ENCODE measurements around the gene ALOX12B. TPM values are rescaled to one million over a fixed set of nuclear protein-coding genes. Genes with fewer than 3 reads are reported as not detected.
"Not testable (repeated sequence)": the region's sequence is repeated elsewhere in the genome, so short reads cannot be mapped to it uniquely, and the experiment has no call there.

The ALOX12B gene
- total RNA-seq, 2 experiments from 2014 or later, result 2.0 to 5.3 TPM

DNA sequence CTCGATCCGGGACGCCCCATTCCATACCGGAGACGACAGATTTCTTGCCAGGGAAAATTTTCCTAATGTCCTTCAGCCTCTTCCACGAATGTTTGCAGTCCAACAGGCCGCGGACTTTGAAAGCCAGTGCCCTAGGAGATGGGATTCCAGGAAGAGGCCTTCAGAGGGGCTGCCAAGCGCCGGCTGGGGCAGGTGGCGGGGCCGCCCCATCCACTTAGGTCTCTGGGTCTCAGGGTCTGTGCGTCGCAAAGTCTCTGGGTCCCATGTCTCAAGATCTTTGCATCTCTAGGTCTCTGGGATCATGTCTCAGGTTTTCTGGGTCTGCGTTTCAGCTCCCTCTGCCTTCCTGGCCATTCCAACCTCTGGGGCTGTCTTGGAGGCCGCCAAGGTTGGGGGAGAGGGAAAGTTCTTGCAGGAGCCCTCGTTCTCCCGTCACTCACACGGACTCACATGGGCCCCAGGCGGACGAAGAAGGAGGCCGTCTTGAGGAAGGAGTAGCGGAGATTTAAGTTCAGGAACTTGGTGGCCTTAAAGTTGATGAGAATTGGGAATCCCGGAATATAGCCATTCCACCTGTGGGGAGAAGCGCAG is 7.2 kb downstream of the ALOX12B start:
- H3K9me2 ChIP-seq (ENCODE audit: insufficient read depth, low read length), result no peaks in the 10 kb centered on the region
- no peak overlapping the region for H2AFZ ChIP-seq (ENCODE audit: low read length)
- H3K4me2 ChIP-seq (ENCODE audit: low read length), result peak overlapping the region; percentile 79
- DNase-seq (ENCODE audit: low spot score), result no peak
- H3K4me1 ChIP-seq (ENCODE audit: insufficient read depth, low read length, poor library complexity, severe bottlenecking), result peaks cover 6% of the 10 kb centered on the region
- no peaks in the 10 kb centered on the region for H3K79me2 ChIP-seq (ENCODE audit: insufficient read depth, low read depth, low read length)
- intact Hi-C loops (cut with micrococcal nuclease; ENCODE audit: unreplicated experiment), result no loop called here
- H4K20me1 ChIP-seq (ENCODE audit: insufficient read depth, low read length), result no peaks in the 10 kb centered on the region
- ChIA-PET POLR2A (no interaction called here), CTCF (ENCODE audit: unreplicated experiment) (interaction anchor here (0.5 to 0.9 kb wide), 2 partner anchors 30 to 132 kb away, joined by 3 read pairs; no protein-coding TSS in a partner anchor)
- no peaks in the 10 kb centered on the region for H3K9me3 ChIP-seq (ENCODE audit: low read length)
- H3K36me3 ChIP-seq (ENCODE audit: insufficient read depth, low read length), result 0 out of 2 replicates have a peak, but pooled peaks cover 8% of the 10 kb centered on the region
- H3K4me3 ChIP-seq (ENCODE audit: low read depth, low read length, poor library complexity, severe bottlenecking), result peak overlapping the region; percentile 74
- BruUV-seq (replicated peaks), result no TSS peak
- H3K27ac ChIP-seq (ENCODE audit: low read depth, low read length, poor library complexity, severe bottlenecking), result no peak overlapping the region
- TF ChIP-seq, protein P1, sequence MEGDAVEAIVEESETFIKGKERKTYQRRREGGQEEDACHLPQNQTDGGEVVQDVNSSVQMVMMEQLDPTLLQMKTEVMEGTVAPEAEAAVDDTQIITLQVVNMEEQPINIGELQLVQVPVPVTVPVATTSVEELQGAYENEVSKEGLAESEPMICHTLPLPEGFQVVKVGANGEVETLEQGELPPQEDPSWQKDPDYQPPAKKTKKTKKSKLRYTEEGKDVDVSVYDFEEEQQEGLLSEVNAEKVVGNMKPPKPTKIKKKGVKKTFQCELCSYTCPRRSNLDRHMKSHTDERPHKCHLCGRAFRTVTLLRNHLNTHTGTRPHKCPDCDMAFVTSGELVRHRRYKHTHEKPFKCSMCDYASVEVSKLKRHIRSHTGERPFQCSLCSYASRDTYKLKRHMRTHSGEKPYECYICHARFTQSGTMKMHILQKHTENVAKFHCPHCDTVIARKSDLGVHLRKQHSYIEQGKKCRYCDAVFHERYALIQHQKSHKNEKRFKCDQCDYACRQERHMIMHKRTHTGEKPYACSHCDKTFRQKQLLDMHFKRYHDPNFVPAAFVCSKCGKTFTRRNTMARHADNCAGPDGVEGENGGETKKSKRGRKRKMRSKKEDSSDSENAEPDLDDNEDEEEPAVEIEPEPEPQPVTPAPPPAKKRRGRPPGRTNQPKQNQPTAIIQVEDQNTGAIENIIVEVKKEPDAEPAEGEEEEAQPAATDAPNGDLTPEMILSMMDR (conservative IDR thresholded peaks at IDR 0.05; ENCODE audit: low read length), result no peak; the same call in 1 of the 2 replicates
- TF ChIP-seq EZH2phosphoT487 (IDR thresholded peaks at IDR 0.05; ENCODE audit: borderline replicate concordance, low read depth, low read length), result no peak

DNA sequence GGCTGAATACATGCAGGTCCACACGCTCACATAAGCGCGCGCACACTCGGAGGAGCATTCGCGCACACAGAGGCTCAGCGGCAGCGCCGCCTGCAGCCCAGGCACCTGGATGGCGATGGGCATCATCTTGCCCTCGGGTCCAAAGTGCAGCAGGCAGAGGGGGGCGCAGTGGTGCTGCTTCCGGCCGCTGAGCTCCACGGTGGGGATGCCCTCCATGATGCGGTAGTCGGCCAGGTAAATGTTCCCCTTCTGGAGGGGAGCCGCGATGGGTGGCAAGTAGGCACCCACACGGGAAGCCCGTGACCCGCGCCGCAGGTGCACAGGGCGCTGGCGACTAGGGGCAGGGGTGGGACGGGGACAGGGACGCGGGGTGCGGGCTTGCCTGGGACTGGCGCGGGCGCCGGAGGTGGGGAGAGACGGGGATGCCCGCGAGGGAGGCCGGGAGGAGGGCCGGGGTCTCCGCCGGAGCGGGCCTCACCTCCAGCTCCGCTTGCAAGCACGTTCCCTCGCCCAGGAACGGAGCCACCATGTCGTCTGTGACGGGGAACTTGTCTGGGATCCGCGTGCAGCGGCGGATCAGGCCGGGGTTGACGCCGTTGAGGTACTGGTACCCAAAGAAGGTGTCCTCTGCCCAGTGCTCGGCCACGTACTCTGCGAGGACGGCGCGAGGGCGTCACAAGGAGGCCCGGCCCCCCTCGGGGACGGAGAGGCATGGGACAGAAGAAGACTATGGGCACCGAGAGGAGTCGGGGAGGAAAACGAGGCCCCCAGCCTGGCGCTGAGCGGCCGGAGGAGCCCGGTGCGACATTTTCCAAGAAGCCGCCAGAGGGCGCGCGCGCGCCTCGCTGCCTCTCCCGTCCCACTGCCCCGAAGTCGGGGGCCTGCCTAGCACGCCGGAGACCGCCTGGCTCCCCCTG is 8.0 kb downstream of the ALOX12B start:
- Histone ChIP-seq H2AFZ (ENCODE audit: low read length) (peak overlapping the region; percentile 87), H3K4me1 (ENCODE audit: insufficient read depth, low read length, poor library complexity, severe bottlenecking) (peaks cover 6% of the 10 kb centered on the region), H3K79me2 (ENCODE audit: insufficient read depth, low read depth, low read length) (no peaks in the 10 kb centered on the region), H3K36me3 (ENCODE audit: insufficient read depth, low read length) (0 out of 2 replicates have a peak, but pooled peaks cover 8% of the 10 kb centered on the region), H3K9me3 (ENCODE audit: low read length) (no peaks in the 10 kb centered on the region), H3K9me2 (ENCODE audit: insufficient read depth, low read length) (no peaks in the 10 kb centered on the region), H3K4me2 (ENCODE audit: low read length) (peak overlapping the region; percentile 79), H3K4me3 (ENCODE audit: low read depth, low read length, poor library complexity, severe bottlenecking) (peak overlapping the region; percentile 74), H3K27ac (ENCODE audit: low read depth, low read length, poor library complexity, severe bottlenecking) (peak overlapping the region; percentile 67), H4K20me1 (ENCODE audit: insufficient read depth, low read length) (no peaks in the 10 kb centered on the region)
- intact Hi-C loops (cut with micrococcal nuclease; ENCODE audit: unreplicated experiment), result loop anchor here (1.0 to 2.0 kb wide), 3 partner anchors 19 to 39 kb away; partner anchors contain the start of gene ALOXE3
- ChIA-PET POLR2A (interaction anchor here (0.9 kb wide), 1 partner anchor 12 kb away, joined by 3 read pairs; no protein-coding TSS in a partner anchor), CTCF (ENCODE audit: unreplicated experiment) (interaction anchor here (0.5 to 1.0 kb wide), 5 partner anchors 11 to 133 kb away, joined by 3 to 6 read pairs (median 4); no protein-coding TSS in a partner anchor)
- TF ChIP-seq, protein P1 (conservative IDR thresholded peaks at IDR 0.05; ENCODE audit: low read length), result peak; percentile 84
- no peak for TF ChIP-seq EZH2phosphoT487 (IDR thresholded peaks at IDR 0.05; ENCODE audit: borderline replicate concordance, low read depth, low read length)
- BruUV-seq (replicated peaks), result no TSS peak
- peak; percentile 90 for DNase-seq (ENCODE audit: low spot score)

DNA sequence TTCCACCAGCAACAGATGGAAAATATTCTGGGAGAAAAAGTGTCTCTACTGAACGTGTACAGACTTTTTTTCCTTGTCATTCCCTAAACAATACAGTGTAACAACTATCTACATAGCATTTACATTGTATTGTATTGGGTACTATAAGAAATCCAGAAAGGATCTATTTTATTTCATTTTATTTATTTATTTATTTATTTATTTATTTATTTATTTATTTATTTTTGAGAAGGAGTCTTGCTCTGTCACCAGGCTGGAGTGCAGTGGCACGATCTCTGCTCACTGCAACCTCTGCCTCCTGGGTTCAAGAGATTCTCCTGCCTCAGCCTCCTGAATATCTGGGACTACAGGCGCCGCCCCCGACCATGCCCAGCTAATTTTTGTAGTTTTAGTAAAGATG is 9.6 kb downstream of the ALOX12B start:
- H3K4me2 ChIP-seq (ENCODE audit: low read length); H3K27ac ChIP-seq (ENCODE audit: low read depth, low read length, poor library complexity, severe bottlenecking); H3K36me3 ChIP-seq (ENCODE audit: insufficient read depth, low read length); H2AFZ ChIP-seq (ENCODE audit: low read length); H3K4me3 ChIP-seq (ENCODE audit: low read depth, low read length, poor library complexity, severe bottlenecking); H3K9me3 ChIP-seq (ENCODE audit: low read length); DNase-seq (ENCODE audit: low spot score); H3K79me2 ChIP-seq (ENCODE audit: insufficient read depth, low read depth, low read length); H4K20me1 ChIP-seq (ENCODE audit: insufficient read depth, low read length); BruUV-seq (replicated peaks); H3K9me2 ChIP-seq (ENCODE audit: insufficient read depth, low read length): not testable (repeated sequence)
- CTCF ChIA-PET (ENCODE audit: unreplicated experiment), result interaction anchor here (1.3 kb wide), 1 partner anchor 17 kb away, joined by 3 read pairs; no protein-coding TSS in a partner anchor
- POLR2A ChIA-PET, result interaction anchor here (1.4 kb wide), 1 partner anchor 10 kb away, joined by 6 read pairs; the partner anchor contains the start of gene ALOX12B
- peaks cover 10% of the 10 kb centered on the region for H3K4me1 ChIP-seq (ENCODE audit: insufficient read depth, low read length, poor library complexity, severe bottlenecking)
- intact Hi-C loops (cut with micrococcal nuclease; ENCODE audit: unreplicated experiment), result loop anchor here (2.0 kb wide), 1 partner anchor 17 kb away; no protein-coding TSS in a partner anchor
